ENCODE data around the gene TRIM10. TPM values are rescaled to one million over a fixed set of nuclear protein-coding genes. Genes with fewer than 3 reads are reported as not detected.

Gene TRIM10
- total and polyA plus RNA-seq, 2 experiments from 2014 or later: 0.31 TPM; not detected in 1

GRCh38 chr6:30164714-30165113 is 3.7 kb upstream of the TRIM10 start:
- no peak overlapping the region for H3K4me2 ChIP-seq
- H3K79me2 ChIP-seq (replicated peaks; ENCODE audit: insufficient read depth): no peaks in the 10 kb centered on the region
- no peak overlapping the region for H2AFZ ChIP-seq
- H3K4me1 ChIP-seq (ENCODE audit: insufficient read depth): no peaks in the 10 kb centered on the region
- H3K36me3 Mint-ChIP-seq (ENCODE audit: low read depth): no peaks in the 10 kb centered on the region
- no peaks in the 10 kb centered on the region for H3K36me3 ChIP-seq (ENCODE audit: insufficient read depth)
- no peak overlapping the region; the same call in 2 of the 3 replicates for H3K4me3 Mint-ChIP-seq
- no peaks in the 10 kb centered on the region for H3K9me3 Mint-ChIP-seq
- H3K27ac Mint-ChIP-seq: no peak overlapping the region
- TF ChIP-seq ZNF331 (CRISPR knock-in tag; IDR thresholded peaks at IDR 0.05; ENCODE audit: low read depth) (no peak), POLR2AphosphoS5 (IDR thresholded peaks at IDR 0.05; ENCODE audit: low read depth) (no peak), JUNB (IDR thresholded peaks at IDR 0.05; ENCODE audit: unreplicated experiment) (no peak), ETS1 (IDR thresholded peaks at IDR 0.05) (no peak), EZH2 (IDR thresholded peaks at IDR 0.05; ENCODE audit: low read depth, unreplicated experiment) (no peak), REST (IDR thresholded peaks at IDR 0.05; ENCODE audit: unreplicated experiment) (no peak), ZNF462 (CRISPR knock-in tag; IDR thresholded peaks at IDR 0.05) (no peak), EZH2phosphoT487 (IDR thresholded peaks at IDR 0.05; ENCODE audit: unreplicated experiment) (no peak), CTCF (conservative IDR thresholded peaks at IDR 0.05; ENCODE audit: low read depth in 2 of 2) (no peak)
- H3K9me2 ChIP-seq (ENCODE audit: insufficient read depth): no peaks in the 10 kb centered on the region
- H3K27ac ChIP-seq (ENCODE audit: low read depth): no peak overlapping the region
- H3K27me3 Mint-ChIP-seq (ENCODE audit: insufficient read depth, low read depth, poor library complexity): peaks cover 2% of the 10 kb centered on the region
- H3K4me3 ChIP-seq: no peak overlapping the region
- no peaks in the 10 kb centered on the region for H4K20me1 ChIP-seq (replicated peaks; ENCODE audit: insufficient read depth)
- no peak for ATAC-seq
- DNase-seq (ENCODE audit: low spot score): no peak
- peaks cover 4% of the 10 kb centered on the region for H3K4me1 Mint-ChIP-seq
- peaks cover 5% of the 10 kb centered on the region; the same call in 1 of the 2 replicates for H3K27me3 ChIP-seq (ENCODE audit: insufficient read depth)
- H3F3A ChIP-seq (replicated peaks; ENCODE audit: low read depth): no peaks in the 10 kb centered on the region

All from GM23338 (cell line).